ENCODE measurements around the gene ENHO.

ENHO gene

DNA sequence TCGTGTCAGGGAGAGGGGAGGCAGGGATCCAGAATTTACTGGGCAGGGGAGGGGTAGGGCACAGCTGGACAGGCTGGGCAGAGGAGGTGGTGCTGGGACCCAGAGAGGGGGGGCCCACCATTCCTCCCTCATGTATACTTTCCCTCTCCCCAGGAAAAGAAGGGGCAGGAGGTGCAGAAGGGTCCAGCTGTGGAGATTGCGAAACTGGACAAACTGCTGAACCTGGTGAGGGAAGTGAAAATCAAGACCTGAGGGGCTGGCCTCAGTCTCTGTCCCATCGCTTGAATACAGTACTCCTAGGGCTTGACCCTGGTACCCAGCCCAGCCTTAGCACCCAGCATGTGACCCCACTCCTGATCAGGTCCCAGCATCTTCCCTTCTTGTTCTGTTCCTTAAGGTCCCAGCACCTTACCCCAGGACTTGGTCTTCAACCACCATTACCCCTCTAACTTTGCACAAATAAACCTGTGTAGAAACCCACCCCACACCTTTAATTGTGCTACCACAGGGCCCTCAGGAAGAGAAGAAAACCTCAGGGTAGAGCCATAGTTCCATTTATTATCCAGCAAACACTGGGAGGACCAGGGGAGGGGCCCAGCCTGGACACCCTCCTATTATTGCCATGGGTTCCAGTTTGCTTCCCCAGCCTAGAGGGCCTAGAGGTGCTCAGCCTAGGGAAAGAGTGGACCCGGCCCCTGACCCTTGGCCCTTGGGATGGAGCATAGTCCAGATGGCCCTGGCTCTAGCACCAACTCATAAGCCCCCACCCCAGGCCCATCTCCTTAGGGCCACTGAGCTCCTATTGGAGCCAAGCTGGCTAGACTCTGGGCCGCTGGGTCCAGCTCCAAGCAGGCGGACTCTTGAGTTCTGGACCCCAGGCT, 2.0 kb downstream of the ENHO start:
- Histone ChIP-seq H3K27me3 (ENCODE audit: low read length) (no peaks in the 10 kb centered on the region), H3K79me2 (ENCODE audit: insufficient read depth, low read length) (no peaks in the 10 kb centered on the region), H3F3A (ENCODE audit: insufficient read depth) (no peaks in the 10 kb centered on the region), H2AFZ (ENCODE audit: low read depth, low read length, severe bottlenecking) (no peak overlapping the region), H4K20me1 (ENCODE audit: low read depth, low read length) (no peaks in the 10 kb centered on the region), H3K9ac (ENCODE audit: low read length) (no peak overlapping the region), H3K4me2 (ENCODE audit: low read depth, low read length, poor library complexity, severe bottlenecking) (no peak overlapping the region), H3K9me3 (ENCODE audit: insufficient read depth, low read length) (no peaks in the 10 kb centered on the region), H3K27ac (ENCODE audit: low read depth, low read length) (no peak overlapping the region), H3K9me2 (replicated peaks; ENCODE audit: insufficient read depth, low read length) (no peaks in the 10 kb centered on the region), H3K36me3 (ENCODE audit: low read length) (no peaks in the 10 kb centered on the region), H3K4me3 (ENCODE audit: insufficient read depth, low read length, poor library complexity, severe bottlenecking) (no peak overlapping the region)
- TF ChIP-seq EZH2phosphoT487 (conservative IDR thresholded peaks at IDR 0.05; ENCODE audit: low read length) (no peak), CTCF (IDR thresholded peaks at IDR 0.05; ENCODE audit: insufficient read depth, low read length, poor library complexity, severe bottlenecking) (no peak)

DNA sequence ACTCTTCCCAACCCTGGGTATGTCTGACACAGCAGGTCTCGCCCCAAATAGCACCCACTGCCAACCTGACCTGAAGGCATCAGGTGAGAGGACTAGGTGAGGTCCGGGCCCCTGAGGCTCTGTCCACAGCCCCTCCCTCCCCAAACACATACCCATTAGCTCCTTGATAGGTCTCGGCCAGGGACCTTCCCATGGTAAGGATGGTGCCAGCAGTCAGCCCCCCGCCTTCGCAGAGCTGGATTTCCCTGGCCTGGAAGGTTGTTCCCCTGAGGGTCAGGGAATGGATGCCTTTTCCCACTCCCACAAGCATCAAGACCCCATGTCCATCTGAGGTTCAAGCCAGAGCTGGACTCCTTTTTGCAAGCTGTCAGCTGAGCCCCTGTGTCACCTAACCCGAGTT, 2.7 kb downstream of the ENHO start:
- Histone ChIP-seq H3K36me3 (ENCODE audit: low read length) (no peaks in the 10 kb centered on the region), H3F3A (ENCODE audit: insufficient read depth) (no peaks in the 10 kb centered on the region), H2AFZ (ENCODE audit: low read depth, low read length, severe bottlenecking) (no peak overlapping the region), H3K9me2 (replicated peaks; ENCODE audit: insufficient read depth, low read length) (no peaks in the 10 kb centered on the region), H3K4me3 (ENCODE audit: insufficient read depth, low read length, poor library complexity, severe bottlenecking) (no peak overlapping the region), H3K4me2 (ENCODE audit: low read depth, low read length, poor library complexity, severe bottlenecking) (no peak overlapping the region), H3K9me3 (ENCODE audit: insufficient read depth, low read length) (no peaks in the 10 kb centered on the region), H3K79me2 (ENCODE audit: insufficient read depth, low read length) (no peaks in the 10 kb centered on the region), H3K27ac (ENCODE audit: low read depth, low read length) (no peak overlapping the region), H3K9ac (ENCODE audit: low read length) (no peak overlapping the region), H4K20me1 (ENCODE audit: low read depth, low read length) (no peaks in the 10 kb centered on the region), H3K27me3 (ENCODE audit: low read length) (no peaks in the 10 kb centered on the region)
- TF ChIP-seq CTCF (IDR thresholded peaks at IDR 0.05; ENCODE audit: insufficient read depth, low read length, poor library complexity, severe bottlenecking) = no peak
- no peak for TF ChIP-seq EZH2phosphoT487 (conservative IDR thresholded peaks at IDR 0.05; ENCODE audit: low read length)

- Histone ChIP-seq H3K27me3 (ENCODE audit: low read length) (no peaks in the 10 kb centered on the region), H3F3A (ENCODE audit: insufficient read depth) (no peaks in the 10 kb centered on the region), H3K79me2 (ENCODE audit: insufficient read depth, low read length) (no peaks in the 10 kb centered on the region), H3K36me3 (ENCODE audit: low read length) (no peaks in the 10 kb centered on the region), H3K9me2 (replicated peaks; ENCODE audit: insufficient read depth, low read length) (no peaks in the 10 kb centered on the region), H3K4me2 (ENCODE audit: low read depth, low read length, poor library complexity, severe bottlenecking) (no peak overlapping the region), H2AFZ (ENCODE audit: low read depth, low read length, severe bottlenecking) (no peak overlapping the region), H3K4me3 (ENCODE audit: insufficient read depth, low read length, poor library complexity, severe bottlenecking) (no peak overlapping the region), H3K9ac (ENCODE audit: low read length) (no peak overlapping the region), H3K27ac (ENCODE audit: low read depth, low read length) (no peak overlapping the region), H3K9me3 (ENCODE audit: insufficient read depth, low read length) (no peaks in the 10 kb centered on the region), H4K20me1 (ENCODE audit: low read depth, low read length) (no peaks in the 10 kb centered on the region)
- TF ChIP-seq EZH2phosphoT487 (conservative IDR thresholded peaks at IDR 0.05; ENCODE audit: low read length) = no peak
- TF ChIP-seq CTCF (IDR thresholded peaks at IDR 0.05; ENCODE audit: insufficient read depth, low read length, poor library complexity, severe bottlenecking) = peak; percentile 15
Observed at GRCh38 chr9:34519321-34520020, 3.3 kb downstream of the ENHO start.

Measured in SU-DHL-6 (cell line).